Measurements from ENCODE around the gene FOXC2. TPM values are rescaled to one million over a fixed set of nuclear protein-coding genes. Genes with fewer than 3 reads are reported as not detected.

Gene FOXC2
- total RNA-seq, 4 donors from 2014 or later = 0.09 to 0.57 (median 0.40) TPM

DNA sequence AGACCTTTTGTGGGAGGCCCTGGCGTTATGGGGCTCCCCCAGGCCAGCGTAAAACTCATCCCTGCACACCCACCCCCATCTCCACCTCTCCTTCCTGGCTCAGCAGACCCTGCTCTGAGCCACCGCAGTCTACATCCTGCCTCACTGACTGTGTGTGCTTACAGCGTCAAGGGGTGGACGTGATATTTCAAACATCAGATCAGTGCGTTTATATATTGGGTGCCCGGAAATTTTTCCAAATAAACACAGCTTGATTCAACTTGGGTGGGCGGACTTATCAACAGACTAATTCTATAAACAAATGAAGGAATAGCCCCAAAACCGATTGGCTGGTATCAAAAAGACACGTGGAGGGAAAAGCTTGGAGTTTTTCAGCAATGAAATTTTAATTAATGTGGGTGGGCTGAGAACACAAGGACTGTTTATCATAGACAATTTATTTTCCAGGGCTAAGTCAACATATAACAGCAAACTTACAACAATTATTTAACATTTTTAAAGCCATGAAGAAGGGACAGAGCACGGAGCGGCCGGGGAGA lies 11.5 kb downstream of the FOXC2 start, which contains the start of gene FOXL1:
TSS of gene FOXL1 (plus strand) at position 489 of the 539 bp plus-strand sequence. CDS start 175 bp downstream, outside the sequence.
- DNase-seq = no peak
- whole genome bisulfite sequencing, 2 donors = 42 to 73% methylated on average over 13 of the region's 13 CpGs
- Histone ChIP-seq H3K36me3 (no peaks in the 10 kb centered on the region), H3K4me1 (peaks cover 7 to 36% (median 13%) of the 10 kb centered on the region in 3 donors), H3K27ac (peak within 1 kb of the TSS; percentile 24 to 72 (median 48)), H3K9me3 (no peaks in the 10 kb centered on the region), H3K27me3 (peaks cover 8 to 94% (median 34%) of the 10 kb centered on the region in 4 donors), H3K4me3 (peak within 1 kb of the TSS in 2 of 4 donors; percentile 28 to 56)
- TF ChIP-seq POLR2A (IDR thresholded peaks at IDR 0.05) = no peak
- TF ChIP-seq, protein P1, sequence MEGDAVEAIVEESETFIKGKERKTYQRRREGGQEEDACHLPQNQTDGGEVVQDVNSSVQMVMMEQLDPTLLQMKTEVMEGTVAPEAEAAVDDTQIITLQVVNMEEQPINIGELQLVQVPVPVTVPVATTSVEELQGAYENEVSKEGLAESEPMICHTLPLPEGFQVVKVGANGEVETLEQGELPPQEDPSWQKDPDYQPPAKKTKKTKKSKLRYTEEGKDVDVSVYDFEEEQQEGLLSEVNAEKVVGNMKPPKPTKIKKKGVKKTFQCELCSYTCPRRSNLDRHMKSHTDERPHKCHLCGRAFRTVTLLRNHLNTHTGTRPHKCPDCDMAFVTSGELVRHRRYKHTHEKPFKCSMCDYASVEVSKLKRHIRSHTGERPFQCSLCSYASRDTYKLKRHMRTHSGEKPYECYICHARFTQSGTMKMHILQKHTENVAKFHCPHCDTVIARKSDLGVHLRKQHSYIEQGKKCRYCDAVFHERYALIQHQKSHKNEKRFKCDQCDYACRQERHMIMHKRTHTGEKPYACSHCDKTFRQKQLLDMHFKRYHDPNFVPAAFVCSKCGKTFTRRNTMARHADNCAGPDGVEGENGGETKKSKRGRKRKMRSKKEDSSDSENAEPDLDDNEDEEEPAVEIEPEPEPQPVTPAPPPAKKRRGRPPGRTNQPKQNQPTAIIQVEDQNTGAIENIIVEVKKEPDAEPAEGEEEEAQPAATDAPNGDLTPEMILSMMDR (IDR thresholded peaks at IDR 0.05) = no peak
- intact Hi-C loops (cut with DNase I) = loop anchor here (10.0 kb wide), 1 partner anchor 297 kb away; no protein-coding TSS in a partner anchor

DNA sequence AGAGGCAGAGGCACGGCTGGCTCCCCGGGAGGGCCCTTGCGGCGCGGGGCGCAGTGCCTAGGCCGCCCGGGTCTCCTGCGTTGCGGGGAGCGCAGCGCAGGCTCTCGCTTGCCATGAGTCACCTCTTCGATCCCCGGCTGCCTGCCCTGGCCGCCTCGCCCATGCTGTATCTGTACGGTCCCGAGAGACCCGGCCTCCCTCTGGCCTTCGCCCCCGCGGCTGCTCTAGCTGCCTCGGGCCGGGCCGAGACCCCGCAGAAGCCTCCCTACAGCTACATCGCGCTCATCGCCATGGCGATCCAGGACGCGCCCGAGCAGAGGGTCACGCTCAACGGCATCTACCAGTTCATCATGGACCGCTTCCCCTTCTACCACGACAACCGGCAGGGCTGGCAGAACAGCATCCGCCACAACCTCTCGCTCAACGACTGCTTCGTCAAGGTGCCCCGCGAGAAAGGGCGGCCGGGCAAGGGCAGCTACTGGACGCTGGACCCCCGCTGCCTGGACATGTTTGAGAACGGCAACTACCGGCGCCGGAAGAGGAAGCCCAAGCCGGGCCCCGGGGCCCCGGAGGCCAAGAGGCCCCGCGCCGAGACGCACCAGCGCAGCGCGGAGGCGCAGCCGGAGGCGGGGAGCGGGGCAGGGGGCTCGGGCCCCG lies 12.1 kb downstream of the FOXC2 start:
- no peak for DNase-seq
- TF ChIP-seq POLR2A (IDR thresholded peaks at IDR 0.05) = no peak
- TF ChIP-seq, protein P1 (IDR thresholded peaks at IDR 0.05) = no peak
- peaks cover 7 to 36% (median 13%) of the 10 kb centered on the region in 3 donors for H3K4me1 ChIP-seq
- WGBS, 2 donors = 13 to 34% methylated on average over 3 to 7 of the region's 69 CpGs
- H3K27ac ChIP-seq = peak overlapping the region; percentile 22 to 70 (median 46)
- H3K9me3 ChIP-seq = no peaks in the 10 kb centered on the region
- H3K36me3 ChIP-seq = no peaks in the 10 kb centered on the region
- intact Hi-C loops (cut with DNase I) = loop anchor here (10.0 kb wide), 1 partner anchor 296 kb away; no protein-coding TSS in a partner anchor
- peaks cover 8 to 94% (median 33%) of the 10 kb centered on the region in 4 donors for H3K27me3 ChIP-seq
- peak overlapping the region in 2 of 4 donors; percentile 28 to 56 for H3K4me3 ChIP-seq

DNA sequence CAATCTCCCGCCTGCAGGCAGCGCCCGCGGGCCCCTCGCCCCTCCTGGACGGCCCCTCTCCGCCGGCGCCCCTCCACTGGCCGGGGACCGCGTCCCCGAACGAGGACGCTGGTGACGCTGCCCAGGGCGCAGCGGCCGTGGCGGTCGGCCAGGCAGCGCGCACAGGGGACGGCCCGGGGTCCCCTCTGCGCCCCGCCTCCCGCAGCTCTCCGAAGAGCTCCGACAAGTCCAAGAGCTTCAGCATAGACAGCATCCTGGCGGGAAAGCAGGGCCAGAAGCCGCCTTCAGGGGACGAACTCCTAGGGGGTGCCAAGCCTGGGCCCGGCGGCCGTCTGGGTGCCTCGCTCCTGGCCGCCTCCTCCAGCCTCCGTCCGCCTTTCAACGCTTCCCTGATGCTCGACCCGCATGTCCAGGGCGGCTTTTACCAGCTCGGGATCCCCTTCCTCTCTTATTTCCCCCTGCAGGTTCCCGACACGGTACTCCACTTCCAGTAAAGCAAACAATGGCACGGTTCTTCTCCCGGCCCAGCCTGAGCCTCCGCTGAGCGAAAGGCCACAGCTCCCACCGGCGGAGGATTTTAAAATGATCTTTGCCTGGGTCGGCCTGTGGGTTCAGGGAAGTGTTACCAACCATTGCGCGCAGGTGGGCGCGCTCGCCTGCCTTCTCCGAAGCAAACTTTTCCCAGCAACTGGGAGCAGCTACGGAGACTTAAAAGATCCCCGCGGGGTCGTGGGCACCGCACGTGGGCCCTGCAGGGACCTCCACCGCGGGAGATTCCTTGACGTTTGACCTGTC lies 12.8 kb downstream of the FOXC2 start:
- 12 to 36% methylated on average over 10 to 22 of the region's 69 CpGs for WGBS, 2 donors
- intact Hi-C loops (cut with DNase I) = loop anchor here (10.0 kb wide), 2 partner anchors 185 to 295 kb away; no protein-coding TSS in a partner anchor
- peak overlapping the region in 2 of 4 donors; percentile 28 to 56 for H3K4me3 ChIP-seq
- no peaks in the 10 kb centered on the region for H3K36me3 ChIP-seq
- peaks cover 7 to 36% (median 13%) of the 10 kb centered on the region in 3 donors for H3K4me1 ChIP-seq
- H3K27me3 ChIP-seq = peaks cover 8 to 94% (median 30%) of the 10 kb centered on the region in 4 donors
- TF ChIP-seq, protein P1 (IDR thresholded peaks at IDR 0.05) = no peak
- TF ChIP-seq POLR2A (IDR thresholded peaks at IDR 0.05) = no peak
- no peak for DNase-seq
- H3K27ac ChIP-seq = peak overlapping the region in 3 of 4 donors; percentile 24 to 70 (median 68)
- H3K9me3 ChIP-seq = no peaks in the 10 kb centered on the region

DNA sequence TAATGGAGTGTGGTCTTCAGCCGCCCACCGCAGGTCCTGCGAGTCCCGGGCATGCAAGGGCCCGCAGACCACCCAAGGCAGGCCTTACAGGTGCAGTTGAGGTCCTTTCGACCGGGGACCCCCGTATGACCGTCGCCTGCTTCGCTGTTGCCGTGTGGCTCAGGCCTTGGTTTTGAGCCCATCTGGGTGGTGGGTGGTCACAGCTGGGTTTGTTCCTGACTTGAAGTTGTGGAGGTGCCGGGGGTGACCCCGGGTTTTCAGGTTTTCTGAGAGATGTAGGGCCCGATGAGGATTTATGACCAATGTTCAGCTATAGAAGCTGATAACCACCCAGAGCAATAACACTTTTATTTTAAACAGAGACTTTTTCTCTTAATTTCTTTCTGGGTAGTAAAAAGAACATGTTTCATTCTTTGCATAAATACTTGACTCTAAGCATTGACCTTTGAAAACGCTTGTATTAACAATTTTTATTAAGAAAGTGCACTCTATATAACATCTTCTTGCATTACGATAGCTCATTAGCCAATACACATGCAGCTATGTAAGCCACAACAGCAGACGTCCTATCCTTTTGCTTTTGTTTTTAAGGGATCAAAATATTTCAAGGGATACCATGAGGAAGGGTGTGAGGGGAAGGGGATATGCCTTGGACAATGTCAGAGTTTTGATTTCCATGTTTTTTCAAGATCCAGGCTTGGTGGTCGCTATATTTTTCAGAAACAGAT lies 13.6 kb downstream of the FOXC2 start:
- Histone ChIP-seq H3K9me3 (no peaks in the 10 kb centered on the region), H3K36me3 (no peaks in the 10 kb centered on the region), H3K4me1 (peaks cover 7 to 35% (median 13%) of the 10 kb centered on the region in 3 donors), H3K27ac (no peak overlapping the region), H3K4me3 (peak overlapping the region in 1 of 4 donors; percentile 56), H3K27me3 (peaks cover 8 to 92% (median 30%) of the 10 kb centered on the region in 4 donors)
- 63 to 79% methylated on average over 14 of the region's 19 CpGs for WGBS, 2 donors
- TF ChIP-seq, protein P1 (IDR thresholded peaks at IDR 0.05) = no peak
- TF ChIP-seq POLR2A (IDR thresholded peaks at IDR 0.05) = no peak
- intact Hi-C loops (cut with DNase I) = loop anchor here (10.0 kb wide), 1 partner anchor 185 kb away; no protein-coding TSS in a partner anchor
- no peak for DNase-seq

All from esophagus squamous epithelium (tissue), 5 donors.